NOMO-1 (cell line): ENCODE measurements around the gene KIF3B.
A peak's percentile ranks its signal among the peaks of the same experiment; 100 is the strongest.

Source experiments
- DNase-seq, 2 experiments: peaks; one replicate each; lab custom pipeline; 2025; ENCODE audit not compliant: unreplicated experiment in 2 of 2; lab: John Stamatoyannopoulos, UW

The KIF3B gene

GRCh38 chr20:32277361-32278198, at the start of gene KIF3B:
KIF3B (plus strand) TSS chr20:32277651; CDS start chr20:32309778, 32,127 bp downstream.
- peak; percentile 79 to 84 for DNase-seq

GRCh38 chr20:32227744-32228688, 49.4 kb upstream of the KIF3B start:
- DNase-seq = peak; percentile 85 to 91

- DNase-seq = no peak
These were observed 48.2 kb upstream of the KIF3B start for GRCh38 chr20:32229251-32229747.

GRCh38 chr20:32230707-32231106, 46.7 kb upstream of the KIF3B start:
- no peak for DNase-seq

- no peak for DNase-seq
These were observed 46.2 kb upstream of the KIF3B start for GRCh38 chr20:32231245-32231644.

- peak in 1 of 2 experiments; percentile 20 for DNase-seq
These were observed 45.6 kb upstream of the KIF3B start for GRCh38 chr20:32231847-32232246.

- DNase-seq = no peak
These were observed 45.0 kb upstream of the KIF3B start for GRCh38 chr20:32232326-32232886.

- DNase-seq = no peak
These were observed 44.2 kb upstream of the KIF3B start for GRCh38 chr20:32233286-32233685.

- DNase-seq = peak; percentile 57 to 69
These were observed 43.2 kb upstream of the KIF3B start for GRCh38 chr20:32234135-32234808.

GRCh38 chr20:32235331-32236047, 42.0 kb upstream of the KIF3B start:
- DNase-seq = no peak

- DNase-seq = no peak
These were observed 41.4 kb upstream of the KIF3B start for GRCh38 chr20:32236048-32236533.

GRCh38 chr20:32236819-32237218, 40.6 kb upstream of the KIF3B start:
- DNase-seq = no peak

- DNase-seq = no peak
These were observed 40.0 kb upstream of the KIF3B start for GRCh38 chr20:32237419-32237818.

GRCh38 chr20:32238483-32239425, 38.7 kb upstream of the KIF3B start:
- DNase-seq = no peak

GRCh38 chr20:32240205-32240604, 37.2 kb upstream of the KIF3B start:
- DNase-seq = no peak

GRCh38 chr20:32241807-32242206, 35.6 kb upstream of the KIF3B start:
- DNase-seq = no peak

- DNase-seq = no peak
These were observed 33.2 kb upstream of the KIF3B start for GRCh38 chr20:32244150-32244823.

- no peak for DNase-seq
These were observed 32.5 kb upstream of the KIF3B start for GRCh38 chr20:32244959-32245358.
